Putamen (tissue), 1 donor: ENCODE data around the gene ANKH.
A peak's percentile ranks its signal among the peaks of the same experiment; 100 is the strongest.

Experiments
- DNase-seq: peaks from one replicate; pipeline ENCODE4 v3.0.0-alpha.2; 2016; ENCODE audit warnings: low spot score

Gene ANKH

GRCh38 chr5:14735944-14736343 is 135.6 kb downstream of the ANKH start:
- peak; percentile 40 for DNase-seq

- no peak for DNase-seq
These were observed 137.2 kb downstream of the ANKH start for GRCh38 chr5:14734396-14734795.

DNA sequence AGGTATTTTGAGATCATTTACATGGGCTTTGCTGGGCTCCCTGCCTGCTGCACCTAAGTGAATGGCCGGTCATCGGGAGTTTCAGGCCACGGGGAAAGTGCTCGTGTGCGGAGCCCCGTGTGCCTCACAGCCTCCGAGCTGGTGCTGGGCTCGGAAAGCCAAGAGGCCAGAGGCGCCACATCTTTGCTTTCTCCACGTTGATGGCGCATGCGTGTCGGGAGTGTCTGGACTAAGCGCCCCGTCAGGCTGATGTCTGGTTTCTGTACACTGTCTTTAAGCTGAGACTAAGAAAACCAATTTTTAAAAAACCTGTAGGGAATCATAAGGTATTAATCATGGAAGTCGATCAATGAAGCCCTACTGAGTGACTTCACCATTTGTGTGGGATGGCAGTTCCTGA is 137.9 kb downstream of the ANKH start:
- no peak for DNase-seq

GRCh38 chr5:14732991-14733390 is 138.6 kb downstream of the ANKH start:
- no peak for DNase-seq

DNA sequence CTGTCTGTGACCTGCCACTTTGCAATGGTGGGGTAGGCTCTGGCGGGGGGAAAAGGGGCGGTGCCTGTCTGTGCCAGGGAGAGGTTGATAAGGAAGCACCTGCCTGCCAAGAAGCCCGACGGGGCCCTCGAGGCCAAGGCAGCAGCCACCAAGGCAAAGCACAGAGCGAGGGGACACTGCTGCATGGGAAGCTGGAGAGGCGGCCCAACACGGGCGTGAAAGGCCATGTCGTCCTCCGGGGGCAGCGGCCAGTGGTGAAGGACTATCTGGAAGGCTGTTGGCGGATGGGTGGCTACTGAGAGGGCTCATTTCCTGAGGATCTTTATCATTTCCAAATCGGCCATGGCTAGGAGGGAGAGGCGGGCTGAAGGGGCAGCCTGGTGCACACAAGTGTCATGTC is 140.7 kb downstream of the ANKH start:
- no peak for DNase-seq

DNA sequence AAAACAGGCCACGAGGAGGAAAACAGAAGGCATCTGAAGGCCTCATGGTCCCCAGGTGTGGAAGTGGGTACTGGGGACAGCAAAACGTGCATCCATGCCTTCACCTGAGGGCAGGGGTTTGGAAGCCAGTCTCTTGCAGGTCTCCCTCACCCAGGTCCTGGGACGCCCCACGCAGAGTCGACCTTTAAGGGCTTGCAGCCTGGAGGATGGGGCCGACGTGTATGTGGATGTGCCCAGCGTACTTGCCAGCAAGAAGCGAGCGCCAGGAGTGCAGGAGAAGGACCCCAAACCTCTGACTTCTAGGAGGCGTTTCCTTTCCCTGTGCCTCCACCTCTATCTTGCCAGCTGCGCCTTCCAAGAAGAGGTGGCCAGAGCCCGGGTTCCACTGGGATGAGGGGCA is 141.1 kb downstream of the ANKH start:
- no peak for DNase-seq

GRCh38 chr5:14729448-14730385 is 141.9 kb downstream of the ANKH start:
- DNase-seq: no peak

- DNase-seq: peak; percentile 91
These were observed 143.1 kb downstream of the ANKH start for GRCh38 chr5:14728459-14728938.

DNA sequence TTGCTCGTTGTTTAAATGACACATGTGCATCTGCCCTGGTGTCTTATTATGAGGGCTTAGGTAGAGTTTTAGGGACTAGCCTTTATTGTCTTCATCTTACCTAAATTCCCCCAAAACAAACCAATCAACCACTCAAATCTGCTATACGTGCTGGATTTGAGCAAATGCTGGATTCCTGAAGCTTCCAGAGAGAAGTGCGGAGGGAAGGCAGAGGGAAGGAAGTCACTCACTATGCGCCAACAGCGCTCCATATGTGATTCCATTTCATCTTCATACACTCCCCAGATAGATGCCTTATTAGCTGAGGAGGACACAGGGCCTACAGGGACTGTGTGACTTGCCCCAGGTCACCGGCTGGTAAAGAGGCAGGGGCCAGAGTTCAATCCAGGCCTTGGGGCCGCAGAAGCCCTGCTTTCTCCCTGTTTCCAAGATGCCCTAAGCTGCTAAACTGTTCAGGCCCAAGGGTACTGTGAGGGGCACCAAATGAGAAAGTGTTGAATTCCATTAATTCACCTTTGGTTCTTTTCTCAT is 143.6 kb downstream of the ANKH start:
- DNase-seq: peak; percentile 37

DNA sequence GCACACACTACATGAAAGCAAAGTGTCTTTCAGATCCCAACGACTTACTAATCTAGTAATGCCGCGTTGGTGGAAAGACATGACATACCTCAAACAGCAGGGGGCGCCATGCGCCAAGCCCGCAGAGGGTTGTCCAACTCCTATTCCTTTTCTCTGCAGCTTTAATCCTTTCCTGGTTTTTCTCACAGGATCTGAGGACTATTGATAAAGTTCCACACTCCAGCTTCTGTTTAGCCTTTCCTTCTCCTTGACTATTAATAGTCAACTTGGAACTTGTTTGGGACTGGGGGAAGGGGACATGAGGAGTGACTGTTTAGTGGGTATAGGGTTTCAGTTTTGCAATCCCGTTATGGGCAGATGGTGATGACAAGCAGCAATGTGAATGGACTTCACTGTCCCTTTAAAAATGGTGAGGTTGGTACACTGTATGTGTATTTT is 144.1 kb downstream of the ANKH start:
- DNase-seq: peak; percentile 91

GRCh38 chr5:14726066-14726838 is 145.3 kb downstream of the ANKH start:
- DNase-seq: no peak

- DNase-seq: no peak
These were observed 146.9 kb downstream of the ANKH start for GRCh38 chr5:14724633-14725032.

GRCh38 chr5:14723701-14724132 is 147.9 kb downstream of the ANKH start:
- DNase-seq: no peak

DNA sequence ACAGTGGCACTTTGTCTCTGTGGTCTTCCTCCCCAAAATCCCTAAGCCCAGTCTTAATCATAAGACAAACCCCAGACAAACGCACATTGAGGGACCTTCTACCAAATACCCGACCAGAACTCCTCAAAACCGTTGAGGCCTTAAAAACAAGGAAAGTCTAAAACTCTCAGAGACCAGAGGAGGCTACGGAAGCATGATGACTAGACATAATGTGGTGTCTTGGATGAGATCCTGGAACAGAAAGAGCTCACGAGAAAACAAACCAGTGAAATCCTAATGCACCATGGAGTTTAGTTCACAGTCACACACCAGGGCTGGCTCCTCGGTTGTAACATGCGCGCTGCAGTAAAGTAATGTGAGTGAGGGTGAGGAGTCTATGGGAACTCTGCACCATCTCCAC is 148.7 kb downstream of the ANKH start:
- DNase-seq: no peak

- DNase-seq: no peak
These were observed 149.5 kb downstream of the ANKH start for GRCh38 chr5:14721990-14722656.

DNA sequence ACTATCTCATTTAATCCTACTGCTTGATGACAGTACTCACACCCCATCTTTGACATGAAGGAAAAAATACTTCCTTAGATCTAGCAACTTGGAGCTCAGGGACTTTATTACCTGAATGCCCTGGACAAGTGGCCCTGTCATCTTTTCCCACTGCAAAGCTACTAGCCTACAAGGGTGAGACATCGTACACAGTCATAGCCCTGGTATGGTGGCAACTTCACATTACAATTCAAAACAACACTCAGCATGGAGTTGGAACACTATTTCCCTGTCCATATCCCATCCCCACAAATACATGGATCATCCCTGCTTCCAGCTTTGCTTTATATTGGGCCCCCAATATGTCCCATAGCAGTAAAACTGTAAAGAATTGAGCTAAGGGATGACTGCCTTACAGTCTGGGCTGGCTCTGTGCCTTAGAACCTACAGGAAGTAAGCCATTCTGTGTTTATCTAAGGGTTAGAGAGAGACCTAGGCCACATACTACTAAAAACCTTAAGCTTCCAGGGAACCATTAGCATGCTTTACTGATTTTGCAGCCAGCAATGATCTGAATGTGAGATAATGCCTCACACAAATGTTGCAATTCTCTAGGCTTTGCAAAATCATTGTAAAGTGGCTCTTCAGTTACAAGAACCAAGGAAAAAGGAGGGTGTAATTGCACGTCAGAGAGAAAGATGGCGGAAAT is 151.2 kb downstream of the ANKH start:
- DNase-seq: no peak

- no peak for DNase-seq
These were observed 152.8 kb downstream of the ANKH start for GRCh38 chr5:14718778-14719177.

DNA sequence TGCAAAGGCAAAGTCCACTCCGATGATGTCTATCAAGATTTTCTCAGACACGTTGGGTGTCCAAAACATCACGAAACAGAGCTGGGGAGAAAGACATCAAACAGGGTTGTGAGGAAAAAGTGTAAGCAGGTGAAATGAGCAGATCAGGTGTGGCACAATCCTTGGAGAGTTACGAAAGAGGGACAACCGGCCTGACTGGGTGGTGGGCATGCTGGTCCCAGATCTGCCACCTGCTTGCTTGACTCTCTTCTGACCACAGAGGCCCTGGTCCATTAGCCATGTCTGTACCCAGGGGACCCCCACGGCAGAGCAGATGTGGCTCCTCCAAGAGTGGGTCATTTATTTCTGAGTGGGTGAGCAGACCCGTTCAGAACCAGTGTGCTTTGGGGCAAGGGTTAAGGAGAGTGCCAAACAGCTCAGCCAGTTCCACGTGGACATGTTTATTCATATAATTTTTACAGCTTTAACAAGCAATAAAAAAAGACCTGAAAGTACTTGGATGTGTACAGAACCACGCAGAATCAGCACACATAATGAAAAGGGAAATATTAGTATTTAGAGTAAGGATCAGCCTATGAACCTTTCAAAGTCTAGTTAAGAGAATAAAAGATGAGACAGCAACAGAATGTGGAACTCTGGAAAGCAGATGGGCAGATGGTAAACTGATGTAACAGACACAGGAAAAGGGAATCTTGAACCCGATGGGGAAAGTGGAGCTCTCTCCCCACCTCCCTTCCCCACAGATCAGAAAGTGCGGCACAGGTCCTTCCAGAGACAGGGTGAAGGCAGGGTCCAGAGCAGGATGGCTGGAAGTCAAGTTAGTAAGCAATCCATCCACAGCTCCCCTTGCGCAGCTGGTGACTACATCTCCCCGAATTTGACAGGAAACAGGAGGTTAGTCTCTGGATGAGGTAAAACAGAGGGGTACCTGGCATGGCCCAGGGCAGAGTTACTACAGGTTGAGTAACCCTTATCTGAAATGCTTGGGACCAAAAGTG is 154.5 kb downstream of the ANKH start:
- DNase-seq: no peak

DNA sequence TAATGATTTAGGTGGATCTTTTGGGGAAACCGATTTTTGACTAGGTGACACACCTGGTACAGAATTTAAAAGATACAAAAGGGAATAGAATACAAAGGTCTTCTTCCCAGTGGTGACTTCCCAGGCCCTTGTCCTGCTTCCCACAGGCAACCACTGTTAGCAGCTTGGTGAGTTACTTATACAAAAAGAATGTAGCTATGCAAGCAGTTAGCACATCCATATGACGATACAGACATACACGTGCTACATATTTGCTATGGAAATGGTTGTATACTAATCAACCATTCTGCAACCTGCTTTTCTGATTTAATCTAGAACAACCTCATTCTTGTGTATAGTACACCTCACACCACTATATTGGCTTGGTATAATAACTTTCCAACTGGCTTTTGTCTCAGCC is 156.1 kb downstream of the ANKH start:
- DNase-seq: no peak

GRCh38 chr5:14714706-14715105 is 156.9 kb downstream of the ANKH start:
- DNase-seq: no peak
